Measurements from ENCODE around the gene ANO1. TPM values are rescaled to one million over a fixed set of nuclear protein-coding genes. Genes with fewer than 3 reads are reported as not detected.

The ANO1 gene
- total RNA-seq, 1 experiment from 2014 or later: 10.9 TPM

DNA sequence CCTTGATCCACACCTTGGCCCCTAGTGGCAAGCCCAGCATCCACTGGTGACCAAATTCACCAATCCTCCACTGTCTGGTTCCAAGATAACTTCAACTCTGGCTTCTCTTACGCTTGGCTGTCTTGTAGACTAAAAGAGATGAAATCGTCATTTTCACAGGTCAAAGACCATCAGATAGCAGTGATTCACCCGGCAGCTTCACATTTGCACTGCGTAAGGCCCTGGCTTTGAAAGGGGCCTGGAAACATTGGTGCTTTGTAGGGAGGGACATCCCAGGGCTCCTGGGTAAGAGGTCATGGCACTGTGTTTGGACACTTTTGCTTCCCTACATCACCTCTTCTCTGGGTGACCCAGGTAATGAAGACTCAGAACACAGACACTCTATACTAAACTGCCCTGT, 94.9 kb downstream of the ANO1 start:
- H3K27ac Mint-ChIP-seq: no peak overlapping the region
- Histone ChIP-seq H3T11ph (ENCODE audit: low read length) (no peak overlapping the region), H3K27me3 (ENCODE audit: insufficient read depth, low read length) (no peaks in the 10 kb centered on the region), H4K8ac (replicated peaks; ENCODE audit: insufficient read length, low read depth, low read length) (no peak overlapping the region), H3K4me2 (ENCODE audit: insufficient read depth, insufficient read length, low read length) (no peak overlapping the region), H2BK120ac (ENCODE audit: low read depth, low read length, poor library complexity, severe bottlenecking) (no peak overlapping the region), H3K23ac (ENCODE audit: insufficient read length, low read depth, low read length) (no peak overlapping the region), H2BK12ac (ENCODE audit: insufficient read length, low read depth, low read length) (no peak overlapping the region), H3K56ac (ENCODE audit: insufficient read length, low read depth, low read length) (no peak overlapping the region), H3K9me3 (ENCODE audit: control insufficient read depth, low read depth, low read length) (no peaks in the 10 kb centered on the region), H3K79me1 (ENCODE audit: insufficient read depth, low read depth, low read length, poor library complexity, severe bottlenecking) (no peaks in the 10 kb centered on the region), H2BK15ac (ENCODE audit: low read depth, low read length) (no peak overlapping the region), H3K4ac (ENCODE audit: low read depth, low read length) (no peak overlapping the region), H3K14ac (ENCODE audit: insufficient read depth, low read length) (no peak overlapping the region), H2BK5ac (ENCODE audit: insufficient read length, low read length) (no peak overlapping the region), H4K20me1 (ENCODE audit: control insufficient read depth, insufficient read depth, insufficient read length) (no peaks in the 10 kb centered on the region), H3K4me1 (ENCODE audit: insufficient read depth, low read length) (no peaks in the 10 kb centered on the region), H2AK5ac (ENCODE audit: insufficient read length, low read length) (no peak overlapping the region), H4K5ac (ENCODE audit: insufficient read length, low read depth, low read length) (no peak overlapping the region), H4K91ac (ENCODE audit: insufficient read length, low read depth, low read length) (no peak overlapping the region), H3K18ac (ENCODE audit: insufficient read length, low read depth, low read length) (no peak overlapping the region), H3K79me2 (ENCODE audit: insufficient read depth, low read length) (no peaks in the 10 kb centered on the region), H2AFZ (ENCODE audit: low read length) (no peak overlapping the region), H3K23me2 (ENCODE audit: insufficient read length, low read depth, low read length, poor library complexity, severe bottlenecking) (no peaks in the 10 kb centered on the region), H3K9ac (ENCODE audit: extremely low read depth, insufficient read length, low read length) (no peak overlapping the region), H3K27ac (ENCODE audit: insufficient read length, low read depth, low read length) (no peak overlapping the region), H2BK20ac (ENCODE audit: low read depth, low read length, poor library complexity, severe bottlenecking) (no peak overlapping the region)
- no peak for DNase-seq
- WGBS (ENCODE audit: extremely low coverage, insufficient read length, low lambda C conversion rate): no CpG with 5 or more reads among the region's 4 CpGs
- TF ChIP-seq, protein P1, sequence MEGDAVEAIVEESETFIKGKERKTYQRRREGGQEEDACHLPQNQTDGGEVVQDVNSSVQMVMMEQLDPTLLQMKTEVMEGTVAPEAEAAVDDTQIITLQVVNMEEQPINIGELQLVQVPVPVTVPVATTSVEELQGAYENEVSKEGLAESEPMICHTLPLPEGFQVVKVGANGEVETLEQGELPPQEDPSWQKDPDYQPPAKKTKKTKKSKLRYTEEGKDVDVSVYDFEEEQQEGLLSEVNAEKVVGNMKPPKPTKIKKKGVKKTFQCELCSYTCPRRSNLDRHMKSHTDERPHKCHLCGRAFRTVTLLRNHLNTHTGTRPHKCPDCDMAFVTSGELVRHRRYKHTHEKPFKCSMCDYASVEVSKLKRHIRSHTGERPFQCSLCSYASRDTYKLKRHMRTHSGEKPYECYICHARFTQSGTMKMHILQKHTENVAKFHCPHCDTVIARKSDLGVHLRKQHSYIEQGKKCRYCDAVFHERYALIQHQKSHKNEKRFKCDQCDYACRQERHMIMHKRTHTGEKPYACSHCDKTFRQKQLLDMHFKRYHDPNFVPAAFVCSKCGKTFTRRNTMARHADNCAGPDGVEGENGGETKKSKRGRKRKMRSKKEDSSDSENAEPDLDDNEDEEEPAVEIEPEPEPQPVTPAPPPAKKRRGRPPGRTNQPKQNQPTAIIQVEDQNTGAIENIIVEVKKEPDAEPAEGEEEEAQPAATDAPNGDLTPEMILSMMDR (conservative IDR thresholded peaks at IDR 0.05): no peak
- H3K9me3 Mint-ChIP-seq: no peaks in the 10 kb centered on the region
- H3K27me3 Mint-ChIP-seq (ENCODE audit: low read depth): peaks cover 3% of the 10 kb centered on the region
- H3K4me3 Mint-ChIP-seq: no peak overlapping the region
- H3K36me3 Mint-ChIP-seq (ENCODE audit: insufficient read depth in 1 of 3, low read depth in 3 of 3): peaks cover 0 to 5% (median 0%) of the 10 kb centered on the region in 3 experiments; a peak in 1 of 7 replicates
- H3K4me1 Mint-ChIP-seq: peaks cover 18 to 21% of the 10 kb centered on the region in 2 experiments

Data from H9 (cell line).